Measurements from ENCODE around the gene CEP70. TPM values are rescaled to one million over a fixed set of nuclear protein-coding genes. Genes with fewer than 3 reads are reported as not detected.
"Not testable (repeated sequence)": the region's sequence is repeated elsewhere in the genome, so short reads cannot be mapped to it uniquely, and the experiment has no call there.

CEP70 gene
- total RNA-seq, 1 donor from 2014 or later: 44.3 TPM

DNA sequence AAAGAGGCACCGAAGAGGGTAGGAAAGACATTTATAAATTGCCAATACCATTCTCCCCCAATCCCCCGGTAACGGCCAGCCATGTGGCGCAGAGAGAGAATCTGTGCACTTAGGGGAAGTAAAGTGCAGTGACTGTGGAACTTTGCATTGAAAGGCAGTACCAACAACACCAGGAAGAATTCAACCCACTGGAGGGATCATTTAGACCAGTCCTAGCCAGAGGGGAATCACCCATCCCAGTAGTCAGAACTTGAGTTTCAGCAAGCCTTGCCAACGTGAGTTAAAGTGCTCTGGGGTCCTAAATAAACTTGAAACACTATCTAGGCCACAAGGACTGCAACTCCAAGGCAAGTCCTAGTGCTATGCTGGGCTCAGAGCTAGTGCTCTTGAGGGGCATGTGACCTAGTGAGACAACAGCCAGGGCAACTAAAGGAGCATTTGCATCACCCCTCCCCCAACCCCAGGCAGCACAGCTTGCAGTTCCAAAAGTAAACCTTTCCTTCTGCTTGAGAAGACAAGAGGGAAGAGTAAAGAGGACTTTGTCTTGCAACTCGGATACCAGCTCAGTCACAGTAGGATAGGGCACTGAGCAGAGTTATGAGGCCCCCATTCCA lies 15.0 kb downstream of the CEP70 start:
- TF ChIP-seq, protein P1, sequence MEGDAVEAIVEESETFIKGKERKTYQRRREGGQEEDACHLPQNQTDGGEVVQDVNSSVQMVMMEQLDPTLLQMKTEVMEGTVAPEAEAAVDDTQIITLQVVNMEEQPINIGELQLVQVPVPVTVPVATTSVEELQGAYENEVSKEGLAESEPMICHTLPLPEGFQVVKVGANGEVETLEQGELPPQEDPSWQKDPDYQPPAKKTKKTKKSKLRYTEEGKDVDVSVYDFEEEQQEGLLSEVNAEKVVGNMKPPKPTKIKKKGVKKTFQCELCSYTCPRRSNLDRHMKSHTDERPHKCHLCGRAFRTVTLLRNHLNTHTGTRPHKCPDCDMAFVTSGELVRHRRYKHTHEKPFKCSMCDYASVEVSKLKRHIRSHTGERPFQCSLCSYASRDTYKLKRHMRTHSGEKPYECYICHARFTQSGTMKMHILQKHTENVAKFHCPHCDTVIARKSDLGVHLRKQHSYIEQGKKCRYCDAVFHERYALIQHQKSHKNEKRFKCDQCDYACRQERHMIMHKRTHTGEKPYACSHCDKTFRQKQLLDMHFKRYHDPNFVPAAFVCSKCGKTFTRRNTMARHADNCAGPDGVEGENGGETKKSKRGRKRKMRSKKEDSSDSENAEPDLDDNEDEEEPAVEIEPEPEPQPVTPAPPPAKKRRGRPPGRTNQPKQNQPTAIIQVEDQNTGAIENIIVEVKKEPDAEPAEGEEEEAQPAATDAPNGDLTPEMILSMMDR (conservative IDR thresholded peaks at IDR 0.05): no peak
- H3K9me3 Mint-ChIP-seq: no peaks in the 10 kb centered on the region
- H3K27ac Mint-ChIP-seq: no peak overlapping the region
- no peak for DNase-seq (ENCODE audit: extremely low spot score, unreplicated experiment)
- no peak overlapping the region for H3K4me3 Mint-ChIP-seq
- H3K4me1 Mint-ChIP-seq (ENCODE audit: unreplicated experiment): no peaks in the 10 kb centered on the region
- H3K27me3 Mint-ChIP-seq: no peaks in the 10 kb centered on the region
- peaks cover 38% of the 10 kb centered on the region for H3K36me3 Mint-ChIP-seq

DNA sequence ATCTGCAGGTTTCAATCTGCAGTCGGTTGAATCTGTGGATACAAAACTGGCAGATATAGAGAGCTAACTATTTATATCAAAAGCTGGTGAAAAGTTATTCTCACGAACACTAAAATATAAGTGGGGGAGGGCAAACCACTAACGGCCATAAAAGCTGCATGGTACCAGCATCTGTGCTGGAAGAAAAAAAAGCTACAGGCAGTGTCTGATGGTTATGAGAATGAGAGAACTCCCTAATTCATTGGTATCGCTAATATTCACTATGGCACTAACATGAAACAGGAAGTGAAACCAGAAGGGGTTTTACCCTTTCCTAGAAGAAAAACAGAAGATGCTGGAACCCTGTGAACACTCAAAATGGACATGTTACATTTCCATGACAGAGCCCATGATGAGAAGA lies 15.9 kb downstream of the CEP70 start:
- Mint-ChIP-seq H3K9me3 (peaks cover 6% of the 10 kb centered on the region), H3K4me1 (ENCODE audit: unreplicated experiment) (no peaks in the 10 kb centered on the region)
- no peak for DNase-seq (ENCODE audit: extremely low spot score, unreplicated experiment)

DNA sequence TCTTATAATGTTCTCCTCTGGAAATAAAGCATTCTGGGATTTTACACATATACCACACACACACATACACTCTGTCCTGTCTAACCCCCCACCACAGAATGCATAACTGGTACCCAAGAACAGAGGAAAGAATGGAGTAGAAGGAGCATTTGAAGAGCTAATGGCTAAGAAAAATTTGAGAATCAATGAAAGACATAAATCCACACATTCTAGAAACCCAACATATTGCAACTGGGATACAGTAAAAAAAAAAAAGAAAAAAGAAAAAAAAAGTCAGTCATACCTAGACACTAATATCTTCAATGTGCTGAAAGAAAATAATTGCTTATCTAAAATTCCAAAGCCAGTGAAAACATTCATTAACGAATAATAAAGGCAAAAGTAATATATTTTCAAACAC lies 20.9 kb downstream of the CEP70 start:
- DNase-seq (ENCODE audit: extremely low spot score, unreplicated experiment): no peak
- Mint-ChIP-seq H3K4me3 (no peak overlapping the region), H3K27ac (no peak overlapping the region), H3K4me1 (ENCODE audit: unreplicated experiment) (no peaks in the 10 kb centered on the region), H3K9me3 (peaks cover 6% of the 10 kb centered on the region), H3K27me3 (no peaks in the 10 kb centered on the region), H3K36me3 (peaks cover 51% of the 10 kb centered on the region)
- TF ChIP-seq, protein P1 (conservative IDR thresholded peaks at IDR 0.05): no peak

More for the DNA sequence above, 15.9 kb downstream of the CEP70 start:
- TF ChIP-seq, protein P1 (conservative IDR thresholded peaks at IDR 0.05): no peak
- Mint-ChIP-seq H3K27me3 (no peaks in the 10 kb centered on the region), H3K36me3 (peaks cover 43% of the 10 kb centered on the region), H3K27ac (no peak overlapping the region), H3K4me3 (no peak overlapping the region)

DNA sequence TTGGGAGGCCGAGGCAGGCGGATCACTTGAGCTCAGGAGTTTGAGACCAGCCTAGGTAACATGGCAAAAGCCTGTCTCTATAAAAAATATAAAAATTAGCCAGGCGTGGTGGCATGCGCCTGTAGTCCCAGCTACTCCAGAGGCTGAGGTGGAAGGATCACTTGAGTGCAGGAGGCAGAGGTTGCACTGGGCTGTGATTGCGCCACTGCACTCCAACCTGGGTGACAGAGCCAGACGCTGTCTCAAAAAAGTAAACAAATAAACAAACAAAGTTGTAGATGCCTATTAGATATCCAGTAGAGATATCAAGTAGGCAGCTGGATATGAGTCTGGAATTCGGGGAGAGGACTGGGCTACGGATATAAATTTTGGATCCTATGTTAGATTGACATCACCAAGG lies 24.4 kb downstream of the CEP70 start:
- peaks cover 14% of the 10 kb centered on the region for H3K9me3 Mint-ChIP-seq
- peaks cover 59% of the 10 kb centered on the region for H3K36me3 Mint-ChIP-seq
- not testable (repeated sequence) for H3K4me1 Mint-ChIP-seq (ENCODE audit: unreplicated experiment)

DNA sequence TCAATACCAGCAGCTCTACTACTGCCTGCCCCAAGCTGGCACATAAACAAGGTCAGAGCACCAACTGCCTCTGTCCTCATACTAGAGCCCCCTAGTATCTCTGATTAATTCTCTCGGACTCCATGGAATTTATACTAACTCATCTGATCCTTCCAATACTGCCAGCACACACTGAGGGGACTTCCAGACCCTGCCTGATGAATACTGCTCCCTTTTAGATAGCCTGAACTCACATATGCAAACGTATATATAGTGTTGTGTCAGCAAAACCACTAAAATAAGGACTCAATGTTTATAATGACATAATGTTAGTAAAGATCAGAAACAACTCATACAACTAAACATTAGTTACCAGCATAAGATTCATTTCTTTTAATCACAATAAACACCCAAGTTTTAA lies 25.0 kb downstream of the CEP70 start:
- Mint-ChIP-seq H3K27me3 (no peaks in the 10 kb centered on the region), H3K4me1 (ENCODE audit: unreplicated experiment) (no peaks in the 10 kb centered on the region)
- no peak for DNase-seq (ENCODE audit: extremely low spot score, unreplicated experiment)

More for the DNA sequence above, 24.4 kb downstream of the CEP70 start:
- not testable (repeated sequence) for H3K27me3 Mint-ChIP-seq; H3K27ac Mint-ChIP-seq; H3K4me3 Mint-ChIP-seq; DNase-seq (ENCODE audit: extremely low spot score, unreplicated experiment)

DNA sequence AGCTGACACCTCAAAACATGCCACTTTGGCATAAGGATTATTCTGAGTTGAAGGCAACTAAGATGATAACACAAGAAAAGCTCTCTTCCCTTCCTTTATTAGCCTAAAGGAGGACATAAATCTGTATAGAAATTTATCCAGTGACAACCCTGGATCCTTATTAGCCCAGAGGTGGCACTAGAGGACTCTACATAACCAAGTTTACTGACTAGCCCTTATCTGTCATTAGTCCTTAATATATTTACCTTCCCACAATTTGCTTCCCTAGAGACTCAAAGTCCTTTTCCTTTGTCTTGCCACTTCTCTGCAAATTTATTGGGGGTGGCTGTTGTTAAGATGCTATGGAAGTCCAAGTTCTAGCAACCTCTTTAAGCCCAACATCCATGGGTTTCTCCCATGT lies 26.7 kb downstream of the CEP70 start:
- Mint-ChIP-seq H3K27me3 (no peaks in the 10 kb centered on the region), H3K4me3 (no peak overlapping the region), H3K36me3 (peaks cover 53% of the 10 kb centered on the region), H3K27ac (no peak overlapping the region), H3K4me1 (ENCODE audit: unreplicated experiment) (no peaks in the 10 kb centered on the region), H3K9me3 (peaks cover 8% of the 10 kb centered on the region)
- TF ChIP-seq, protein P1 (conservative IDR thresholded peaks at IDR 0.05): no peak
- no peak for DNase-seq (ENCODE audit: extremely low spot score, unreplicated experiment)

More for the DNA sequence above, 25.0 kb downstream of the CEP70 start:
- TF ChIP-seq, protein P1 (conservative IDR thresholded peaks at IDR 0.05): no peak
- Mint-ChIP-seq H3K27ac (no peak overlapping the region), H3K4me3 (no peak overlapping the region), H3K36me3 (peaks cover 62% of the 10 kb centered on the region), H3K9me3 (peaks cover 14% of the 10 kb centered on the region)

DNA sequence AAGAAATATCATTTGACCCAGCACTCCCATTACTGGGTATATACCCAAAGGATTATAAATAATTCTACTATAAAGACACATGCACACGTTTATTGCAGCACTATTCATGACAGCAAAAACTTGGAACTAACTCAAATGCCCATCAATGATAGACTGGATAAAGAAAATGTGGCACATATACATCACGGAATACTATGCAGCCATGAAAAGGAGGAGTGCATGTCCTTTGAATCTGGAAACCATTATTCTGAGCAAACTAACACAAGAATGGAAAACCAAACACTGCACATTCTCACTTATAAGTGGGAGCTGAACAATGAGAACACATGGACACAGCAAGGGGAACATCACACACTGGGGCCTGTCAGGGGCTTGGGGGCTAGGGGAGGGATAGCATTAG lies 27.8 kb downstream of the CEP70 start:
- Mint-ChIP-seq H3K9me3 (peaks cover 14% of the 10 kb centered on the region), H3K36me3 (peaks cover 53% of the 10 kb centered on the region)
- H3K27ac Mint-ChIP-seq; H3K4me1 Mint-ChIP-seq (ENCODE audit: unreplicated experiment); H3K27me3 Mint-ChIP-seq; H3K4me3 Mint-ChIP-seq; DNase-seq (ENCODE audit: extremely low spot score, unreplicated experiment): not testable (repeated sequence)

DNA sequence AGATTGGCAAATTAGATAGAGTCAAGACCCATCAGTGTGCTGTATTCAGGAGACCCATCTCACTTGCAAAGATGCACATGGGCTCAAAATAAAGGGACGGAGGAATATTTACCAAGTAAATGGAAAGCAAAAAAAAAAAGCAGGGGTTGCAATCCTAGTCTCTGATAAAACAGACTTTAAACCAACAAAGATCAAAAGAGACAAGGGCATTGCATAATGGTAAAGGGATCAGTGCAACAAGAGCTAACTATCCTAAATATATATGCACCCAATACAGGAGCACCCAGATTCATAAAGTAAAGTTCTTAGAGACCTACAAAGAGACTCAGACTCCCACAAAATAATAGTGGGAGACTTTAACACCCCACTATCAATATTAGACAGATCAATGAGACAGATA lies 31.2 kb downstream of the CEP70 start:
- Mint-ChIP-seq H3K36me3 (peaks cover 60% of the 10 kb centered on the region), H3K9me3 (peaks cover 17% of the 10 kb centered on the region)
- not testable (repeated sequence) for H3K27ac Mint-ChIP-seq; H3K4me3 Mint-ChIP-seq; H3K27me3 Mint-ChIP-seq; DNase-seq (ENCODE audit: extremely low spot score, unreplicated experiment); H3K4me1 Mint-ChIP-seq (ENCODE audit: unreplicated experiment)

Measured in type B pancreatic cell (in vitro differentiated cells).